DMS53 (cell line): ENCODE data around the gene THAP8.

Experiments used
- DNase-seq: peaks from one replicate; lab custom pipeline; 2025; lab: John Stamatoyannopoulos, UW

Gene THAP8

GRCh38 chr19:36054119-36054732 is at the start of gene THAP8:
Gene THAP8 (minus strand): TSS chr19:36054285. CDS start chr19:36054217, 68 bp downstream.
- DNase-seq, result peak; percentile 100

- no peak for DNase-seq
These were observed 49.0 kb upstream of the THAP8 start for GRCh38 chr19:36103040-36103626.

GRCh38 chr19:36101550-36102327 is 47.7 kb upstream of the THAP8 start:
- no peak for DNase-seq

- no peak for DNase-seq
These were observed 46.4 kb upstream of the THAP8 start for GRCh38 chr19:36100476-36100875.

- no peak for DNase-seq
These were observed 45.2 kb upstream of the THAP8 start for GRCh38 chr19:36099166-36099785.

GRCh38 chr19:36097036-36097435 is 43.0 kb upstream of the THAP8 start:
- DNase-seq, result no peak

GRCh38 chr19:36093687-36094086 is 39.6 kb upstream of the THAP8 start:
- no peak for DNase-seq

- DNase-seq, result no peak
These were observed 39.1 kb upstream of the THAP8 start for GRCh38 chr19:36093146-36093662.

- DNase-seq, result no peak
These were observed 38.5 kb upstream of the THAP8 start for GRCh38 chr19:36092566-36092965.

- no peak for DNase-seq
These were observed 37.0 kb upstream of the THAP8 start for GRCh38 chr19:36090910-36091695.

- DNase-seq, result no peak
These were observed 35.8 kb upstream of the THAP8 start for GRCh38 chr19:36089847-36090246.

- no peak for DNase-seq
These were observed 32.2 kb upstream of the THAP8 start for GRCh38 chr19:36086326-36086725.

- DNase-seq, result no peak
These were observed 30.3 kb upstream of the THAP8 start for GRCh38 chr19:36084231-36085009.

GRCh38 chr19:36082916-36083315 is 28.8 kb upstream of the THAP8 start:
- no peak for DNase-seq

GRCh38 chr19:36081894-36082293 is 27.8 kb upstream of the THAP8 start:
- no peak for DNase-seq

- no peak for DNase-seq
These were observed 27.3 kb upstream of the THAP8 start for GRCh38 chr19:36081385-36081784.

GRCh38 chr19:36079389-36079945 is 25.4 kb upstream of the THAP8 start:
- DNase-seq, result no peak

- no peak for DNase-seq
These were observed 19.2 kb upstream of the THAP8 start for GRCh38 chr19:36073121-36073876.

- DNase-seq, result no peak
These were observed 18.0 kb upstream of the THAP8 start for GRCh38 chr19:36072081-36072480.
